CD4-positive, alpha-beta T cell (primary cell): ENCODE measurements around the gene ARHGAP26. TPM values are rescaled to one million over a fixed set of nuclear protein-coding genes. Genes with fewer than 3 reads are reported as not detected.

Experiments used
- ATAC-seq: fragments of 200-7000 bp; cut with Tn5 transposase; one replicate; pipeline ENCODE4 v1.10.0; 2022; ENCODE audit warnings: mild to moderate bottlenecking; ENCODE audit not compliant: poor library complexity
- CTCF ChIA-PET: fragments of 350-600 bp; sonication (Branson Sonifier 250); formaldehyde crosslinking; loops from one replicate; lab custom pipeline; 2021; ENCODE audit warnings: antibody characterized with exemption, inconsistent platforms; lab: Charles Lee
- POLR2A ChIA-PET: fragments of 350-600 bp; sonication (Branson Sonifier 250); formaldehyde crosslinking; loops from one replicate; lab custom pipeline; 2021; ENCODE audit warnings: antibody characterized with exemption, inconsistent platforms; lab: Charles Lee
- DNase-seq, 14 experiments: peaks; one replicate each; pipeline ENCODE4 v3.0.0-alpha.2; 2013 to 2020; ENCODE audit warnings: mixed read lengths in 2 of 14
- H3K27ac ChIP-seq, 2 donors: one replicate each; pipeline versions ENCODE4 v1.5.1 to v1.7.0; 2013; ENCODE audit warnings: low read length in 2 of 2, low read depth in 1 of 2, mild to moderate bottlenecking in 1 of 2
- H3K27me3 ChIP-seq, 2 experiments: 1 replicate in 1 of 2; 2 replicates in 1 of 2; pipeline versions ENCODE4 v1.6.1 to v1.7.0; 2013; ENCODE audit warnings: low read length in 2 of 2, control low read depth in 1 of 2, mild to moderate bottlenecking in 1 of 2, moderate library complexity in 1 of 2; ENCODE audit not compliant: insufficient read depth in 2 of 2, control insufficient read depth in 1 of 2
- H3K36me3 ChIP-seq: one replicate; pipeline ENCODE4 v1.6.1; 2013; ENCODE audit warnings: low read length, control low read depth; ENCODE audit not compliant: insufficient read depth
- H3K4me1 ChIP-seq: one replicate; pipeline ENCODE4 v1.6.1; 2013; ENCODE audit warnings: low read length, control low read depth; ENCODE audit not compliant: insufficient read depth
- H3K4me3 ChIP-seq: one replicate; pipeline ENCODE4 v1.5.1; 2013; ENCODE audit warnings: mild to moderate bottlenecking, low read length, moderate library complexity
- H3K9me3 ChIP-seq, 2 experiments: 1 replicate in 1 of 2; 2 replicates in 1 of 2; pipeline versions ENCODE4 v1.6.1 to v1.7.0; 2013; ENCODE audit warnings: low read length in 2 of 2, mild to moderate bottlenecking in 2 of 2, control low read depth in 1 of 2, moderate library complexity in 1 of 2; ENCODE audit not compliant: control insufficient read depth in 1 of 2, insufficient read depth in 1 of 2
- H3K27ac Mint-ChIP-seq: one replicate; pipeline ENCODE4 v1.8.0; 2020; ENCODE audit warnings: mixed read lengths
- H3K27me3 Mint-ChIP-seq: one replicate; pipeline ENCODE4 v1.8.0; 2021; ENCODE audit warnings: mixed read lengths
- H3K36me3 Mint-ChIP-seq: one replicate; pipeline ENCODE4 v1.8.0; 2021; ENCODE audit warnings: low read depth, mixed read lengths
- H3K4me1 Mint-ChIP-seq: one replicate; pipeline ENCODE4 v1.8.0; 2021; ENCODE audit warnings: low read depth, mixed read lengths
- H3K4me3 Mint-ChIP-seq: one replicate; pipeline ENCODE4 v1.8.0; 2020; ENCODE audit warnings: mild to moderate bottlenecking, mixed read lengths
- H3K9me3 Mint-ChIP-seq: one replicate; pipeline ENCODE4 v1.8.0; 2020; ENCODE audit warnings: mixed read lengths
- intact Hi-C, 2 experiments: fragments of 100-400 bp; cut with DNase I in 1 of 2; cut with micrococcal nuclease in 1 of 2; formaldehyde crosslinking; loops; one replicate each; pipeline versions ENCODE4 v1.15.1 to v1.9.0; 2023 to 2025; cut with DNase I, micrococcal nuclease
- total RNA-seq, 174 experiments: library from RNA in 2 of 174; stranded (reverse) in 2 of 174; gene quantifications; one replicate each; pipeline ENCODE4 v1.2.3 and lab custom pipeline; 2021 to 2026
- TF ChIP-seq, protein P1 (sequence below): fragments of 200-600 bp; IDR thresholded peaks from one replicate; pipeline ENCODE4 v1.8.0; 2022; ENCODE audit warnings: antibody characterized with exemption, mild to moderate bottlenecking

ARHGAP26 gene
- total RNA-seq, 2 experiments from 2014 or later: 24.9 to 27.3 TPM

- ChIA-PET POLR2A (interaction anchor here (0.8 to 2.5 kb wide), 5 partner anchors 21 to 140 kb away, joined by 3 to 7 read pairs (median 4); no protein-coding TSS in a partner anchor), CTCF (interaction anchor here (0.9 to 3.7 kb wide), 10 partner anchors 8 to 261 kb away, joined by 3 to 23 read pairs (median 4); partner anchors contain the start of gene ARHGAP26)
- Mint-ChIP-seq H3K27ac (no peak overlapping the region), H3K9me3 (no peaks in the 10 kb centered on the region), H3K36me3 (no peaks in the 10 kb centered on the region), H3K4me3 (no peak overlapping the region), H3K27me3 (peaks cover 11% of the 10 kb centered on the region), H3K4me1 (no peaks in the 10 kb centered on the region)
- intact Hi-C loops: loop anchor here (1.0 to 10.0 kb wide), 5 partner anchors 119 to 1217 kb away; no protein-coding TSS in a partner anchor
- Histone ChIP-seq H3K27ac (no peak overlapping the region), H3K9me3 (no peaks in the 10 kb centered on the region), H3K4me1 (no peaks in the 10 kb centered on the region), H3K4me3 (no peak overlapping the region), H3K27me3 (no peaks in the 10 kb centered on the region), H3K36me3 (no peaks in the 10 kb centered on the region)
- TF ChIP-seq, protein P1, sequence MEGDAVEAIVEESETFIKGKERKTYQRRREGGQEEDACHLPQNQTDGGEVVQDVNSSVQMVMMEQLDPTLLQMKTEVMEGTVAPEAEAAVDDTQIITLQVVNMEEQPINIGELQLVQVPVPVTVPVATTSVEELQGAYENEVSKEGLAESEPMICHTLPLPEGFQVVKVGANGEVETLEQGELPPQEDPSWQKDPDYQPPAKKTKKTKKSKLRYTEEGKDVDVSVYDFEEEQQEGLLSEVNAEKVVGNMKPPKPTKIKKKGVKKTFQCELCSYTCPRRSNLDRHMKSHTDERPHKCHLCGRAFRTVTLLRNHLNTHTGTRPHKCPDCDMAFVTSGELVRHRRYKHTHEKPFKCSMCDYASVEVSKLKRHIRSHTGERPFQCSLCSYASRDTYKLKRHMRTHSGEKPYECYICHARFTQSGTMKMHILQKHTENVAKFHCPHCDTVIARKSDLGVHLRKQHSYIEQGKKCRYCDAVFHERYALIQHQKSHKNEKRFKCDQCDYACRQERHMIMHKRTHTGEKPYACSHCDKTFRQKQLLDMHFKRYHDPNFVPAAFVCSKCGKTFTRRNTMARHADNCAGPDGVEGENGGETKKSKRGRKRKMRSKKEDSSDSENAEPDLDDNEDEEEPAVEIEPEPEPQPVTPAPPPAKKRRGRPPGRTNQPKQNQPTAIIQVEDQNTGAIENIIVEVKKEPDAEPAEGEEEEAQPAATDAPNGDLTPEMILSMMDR: no peak
- ATAC-seq (no peak), DNase-seq (no peak)
Observed at GRCh38 chr5:142748132-142748531, 22.0 kb upstream of the ARHGAP26 start.

- Mint-ChIP-seq H3K27me3 (peaks cover 10% of the 10 kb centered on the region), H3K4me1 (no peaks in the 10 kb centered on the region), H3K4me3 (no peak overlapping the region), H3K9me3 (no peaks in the 10 kb centered on the region), H3K27ac (no peak overlapping the region), H3K36me3 (no peaks in the 10 kb centered on the region)
- intact Hi-C loops: loop anchor here (1.0 to 10.0 kb wide), 5 partner anchors 119 to 1216 kb away; no protein-coding TSS in a partner anchor
- Histone ChIP-seq H3K4me3 (no peak overlapping the region), H3K27me3 (no peaks in the 10 kb centered on the region), H3K9me3 (no peaks in the 10 kb centered on the region), H3K4me1 (no peaks in the 10 kb centered on the region), H3K27ac (no peak overlapping the region), H3K36me3 (no peaks in the 10 kb centered on the region)
- POLR2A ChIA-PET: interaction anchor here (0.8 to 2.5 kb wide), 6 partner anchors 20 to 140 kb away, joined by 3 to 7 read pairs (median 4); no protein-coding TSS in a partner anchor
- CTCF ChIA-PET: interaction anchor here (0.5 to 3.7 kb wide), 13 partner anchors 9 to 260 kb away, joined by 3 to 23 read pairs (median 4); partner anchors contain the start of gene ARHGAP26
- ATAC-seq (peak; percentile 55), DNase-seq (peak; percentile 29 to 74 (median 50))
- TF ChIP-seq, protein P1: peak; percentile 70
Observed at GRCh38 chr5:142748568-142749249, 21.5 kb upstream of the ARHGAP26 start.

- ATAC-seq: no peak
- Histone ChIP-seq H3K27ac (no peak overlapping the region), H3K9me3 (no peaks in the 10 kb centered on the region), H3K4me1 (no peaks in the 10 kb centered on the region), H3K36me3 (no peaks in the 10 kb centered on the region), H3K4me3 (no peak overlapping the region), H3K27me3 (no peaks in the 10 kb centered on the region)
- no peak overlapping the region for H3K27ac Mint-ChIP-seq
- TF ChIP-seq, protein P1: no peak
- H3K4me3 Mint-ChIP-seq: no peak overlapping the region
- no peaks in the 10 kb centered on the region for H3K4me1 Mint-ChIP-seq
- POLR2A ChIA-PET: interaction anchor here (1.4 to 2.5 kb wide), 4 partner anchors 49 to 139 kb away, joined by 3 to 7 read pairs (median 4); no protein-coding TSS in a partner anchor
- H3K9me3 Mint-ChIP-seq: no peaks in the 10 kb centered on the region
- CTCF ChIA-PET: interaction anchor here (0.5 to 3.7 kb wide), 8 partner anchors 11 to 139 kb away, joined by 3 to 23 read pairs (median 6); partner anchors contain the start of gene ARHGAP26
- intact Hi-C loops: loop anchor here (2.0 to 10.0 kb wide), 3 partner anchors 139 to 1215 kb away; no protein-coding TSS in a partner anchor
- H3K27me3 Mint-ChIP-seq: peaks cover 6% of the 10 kb centered on the region
- H3K36me3 Mint-ChIP-seq: no peaks in the 10 kb centered on the region
- DNase-seq: peak in 3 of 14 experiments; percentile 15 to 42 (median 27)
Observed at GRCh38 chr5:142749321-142749720, 20.9 kb upstream of the ARHGAP26 start.
